GM12878 (cell line): ENCODE measurements around the gene CSF3R. TPM values are rescaled to one million over a fixed set of nuclear protein-coding genes. Genes with fewer than 3 reads are reported as not detected.

ENCODE experiments used
- ATAC-seq: fragments of 200-7000 bp; cut with Tn5 transposase; 3 replicates; pipeline ENCODE4 v1.9.1; 2020; ENCODE audit warnings: mild to moderate bottlenecking, moderate library complexity
- BruUV-seq: library from RNA; stranded (reverse); fragments of 400-500 nt; replicated peaks from 2 replicates; lab custom pipeline; 2021; lab: Mats Ljungman, UMichigan
- CTCF ChIA-PET: fragments of 300-600 bp; sonication (Branson Sonifier 250); formaldehyde crosslinking; extraction: SDS; loops from one replicate; lab custom pipeline; 2021; ENCODE audit warnings: inconsistent platforms; lab: Yijun Ruan, JAX
- POLR2A ChIA-PET: fragments of 350-600 bp; formaldehyde crosslinking; extraction: SDS; loops from one replicate; lab custom pipeline; 2021; ENCODE audit warnings: inconsistent platforms; lab: Charles Lee
- RAD21 ChIA-PET: fragments of 300-600 bp; sonication (Branson Sonifier 250); formaldehyde crosslinking; loops from one replicate; lab custom pipeline; 2023; ENCODE audit warnings: antibody characterized with exemption; ENCODE audit not compliant: unreplicated experiment; lab: Charles Lee
- SMC1A ChIA-PET: fragments of 300-600 bp; sonication (Branson Sonifier 250); formaldehyde crosslinking; loops from one replicate; lab custom pipeline; 2023; ENCODE audit not compliant: unreplicated experiment, uncharacterized antibody; lab: Charles Lee
- DNase-seq: peaks from one replicate; pipeline ENCODE4 v3.0.0-alpha.2; 2011; ENCODE audit warnings: low read depth, low spot score
- FAIRE-seq: peaks from 3 replicates; lab custom pipeline; 2011; peaks lifted over from hg19 to GRCh38; lab: Jason Lieb, UNC
- H2AFZ ChIP-seq: 2 replicates; pipeline ENCODE4 v1.6.0; 2011; ENCODE audit warnings: low read depth, low read length, control low read depth; ENCODE audit not compliant: control insufficient read depth
- H3K27ac ChIP-seq: 2 replicates; pipeline ENCODE4 v1.5.1; 2011; ENCODE audit warnings: control low read depth; ENCODE audit not compliant: control insufficient read depth, insufficient read depth
- H3K27me3 ChIP-seq, 2 experiments: replicated peaks in 1 of 2; 2 replicates each; pipeline versions ENCODE4 v1.6.0 to v1.6.1; 2011; ENCODE audit warnings: low read length in 1 of 2; ENCODE audit not compliant: control insufficient read depth in 2 of 2, insufficient read depth in 2 of 2
- H3K36me3 ChIP-seq, 2 experiments: 2 replicates each; pipeline ENCODE4 v1.5.1; 2011; ENCODE audit warnings: low read length in 1 of 2; ENCODE audit not compliant: control insufficient read depth in 2 of 2, insufficient read depth in 2 of 2
- H3K4me1 ChIP-seq: 2 replicates; pipeline ENCODE4 v1.6.1; 2011; ENCODE audit warnings: mild to moderate bottlenecking, low read length, moderate library complexity, mixed read lengths; ENCODE audit not compliant: control insufficient read depth, insufficient read depth
- H3K4me2 ChIP-seq: 2 replicates; pipeline ENCODE4 v1.6.0; 2011; ENCODE audit warnings: control low read depth; ENCODE audit not compliant: control insufficient read depth, insufficient read depth
- H3K4me3 ChIP-seq: fragments of 200-600 bp; sonication (generic); 2 replicates; pipeline ENCODE4 v1.5.1; 2016
- H3K79me2 ChIP-seq: 2 replicates; pipeline ENCODE4 v1.6.0; 2011; ENCODE audit warnings: low read length; ENCODE audit not compliant: control insufficient read depth, insufficient read depth
- H3K9ac ChIP-seq: 2 replicates; pipeline ENCODE4 v1.8.0; 2011; ENCODE audit warnings: low read length, control low read depth, mixed read lengths; ENCODE audit not compliant: control insufficient read depth, insufficient read depth
- H3K9me3 ChIP-seq: replicated peaks from 3 replicates; pipeline ENCODE4 v1.5.1; 2011; ENCODE audit warnings: mild to moderate bottlenecking, low read length; ENCODE audit not compliant: control insufficient read depth, insufficient read depth
- H4K20me1 ChIP-seq: 2 replicates; pipeline ENCODE4 v1.6.0; 2011; ENCODE audit not compliant: control insufficient read depth, insufficient read depth
- BACH1 ChIP-seq: fragments of 450-650 bp; IDR thresholded peaks from 2 replicates; pipeline ENCODE4 v1.6.1; 2017; ENCODE audit warnings: mild to moderate bottlenecking, borderline replicate concordance
- E4F1 ChIP-seq: fragments of 450-650 bp; IDR thresholded peaks from 2 replicates; pipeline ENCODE4 v1.6.1; 2018; ENCODE audit warnings: borderline replicate concordance, mild to moderate bottlenecking; ENCODE audit not compliant: partially characterized antibody
- FOXK2 ChIP-seq: fragments of 450-650 bp; IDR thresholded peaks from 2 replicates; pipeline ENCODE4 v1.6.1; 2017; ENCODE audit warnings: mild to moderate bottlenecking, moderate library complexity
- IKZF2 ChIP-seq, 2 experiments: fragments of 450-650 bp; IDR thresholded peaks; 2 replicates each; pipeline ENCODE4 v1.6.1; 2017; ENCODE audit warnings: mild to moderate bottlenecking in 2 of 2, moderate library complexity in 2 of 2
- IRF4 ChIP-seq: IDR thresholded peaks from 2 replicates; pipeline ENCODE4 v1.6.1; 2011; ENCODE audit warnings: low read depth, low read length
- NBN ChIP-seq: fragments of 450-650 bp; IDR thresholded peaks from 2 replicates; pipeline ENCODE4 v1.6.1; 2016
- POLR2A ChIP-seq: IDR thresholded peaks from 2 replicates; pipeline ENCODE4 v1.6.1; 2011; ENCODE audit warnings: low read depth, mild to moderate bottlenecking, low read length
- RAD21 ChIP-seq: IDR thresholded peaks from 2 replicates; pipeline ENCODE4 v1.6.1; 2011; ENCODE audit warnings: mild to moderate bottlenecking, low read depth, low read length, moderate library complexity; ENCODE audit not compliant: insufficient read depth
- SUZ12 ChIP-seq: fragments of 200-600 bp; sonication (generic); IDR thresholded peaks from one replicate; pipeline ENCODE4 v1.6.1; 2018; ENCODE audit warnings: antibody characterized with exemption, mild to moderate bottlenecking; ENCODE audit not compliant: unreplicated experiment
- YBX1 ChIP-seq: fragments of 450-650 bp; IDR thresholded peaks from 2 replicates; pipeline ENCODE4 v1.6.1; 2016; ENCODE audit warnings: antibody characterized with exemption
- YY1 ChIP-seq: IDR thresholded peaks from 2 replicates; pipeline ENCODE4 v1.6.1; 2011; ENCODE audit warnings: low read depth, mild to moderate bottlenecking, low read length
- WGBS: methylation state at CpG from one replicate; pipeline ENCODE4 v1.1.6; 2016; ENCODE audit warnings: low lambda C conversion rate; ENCODE audit not compliant: insufficient replicate concordance, insufficient coverage; ENCODE audit errors: missing lambda C conversion rate; 5-methylcytosine and 5-hydroxymethylcytosine counted together
- in situ Hi-C: fragments of 300-500 bp; cut with MboI; formaldehyde crosslinking; loops from 9 replicates; pipeline ENCODE4 v1.14.3; 2018; ENCODE audit warnings: mixed read lengths
- intact Hi-C: fragments of 100-400 bp; cut with micrococcal nuclease; formaldehyde crosslinking; loops from one replicate; pipeline ENCODE4 v1.14.2; 2022; ENCODE audit not compliant: unreplicated experiment
- polyA plus RNA-seq, 11 experiments: library from polyadenylated mRNA; depleted of rRNA in 4 of 11; unstranded in 6 of 11; stranded (reverse) in 5 of 11; fragments of >200 nt; fragmentation: Nextera tagmentation in 4 of 11; fragmentation: Illumina TruSeq in 1 of 11; extraction: Ambion mirVana in 4 of 11; extraction: Trizol in 1 of 11; gene quantifications; 1 replicate in 1 of 11; 2 replicates in 10 of 11; pipeline versions ENCODE4 v1.2.1 to v1.2.3, GENCODE V29; 2011 to 2016; ENCODE audit warnings: inconsistent platforms in 2 of 11, missing spikeins in 2 of 11, low read depth in 1 of 11
- total RNA-seq, 4 experiments: library from RNA; depleted of rRNA in 3 of 4; stranded (reverse); fragments of >200 nt in 3 of 4; fragmentation: Illumina TruSeq in 1 of 4; extraction: Trizol in 1 of 4; gene quantifications; 2 replicates each; pipeline versions ENCODE4 v1.2.1 to v1.2.3, GENCODE V29; 2013 to 2021

Gene CSF3R
- total and polyA plus RNA-seq, 10 of the 15 experiments (the other 5 are each of a cell fraction or from before 2014, with no cell fraction given) = 0.13 TPM; not detected in 9

- RAD21 ChIA-PET = no interaction called here
- TF ChIP-seq E4F1 (no peak), IKZF2 (IDR thresholded peaks at IDR 0.05) (no peak), POLR2A (no peak), SUZ12 (no peak), IRF4 (no peak)
Observed at GRCh38 chr1:36433102-36433501, 49.6 kb downstream of the CSF3R start.

GRCh38 chr1:36432616-36433015 is 50.1 kb downstream of the CSF3R start:
- POLR2A ChIA-PET = no interaction called here
- H4K20me1 ChIP-seq = no peaks in the 10 kb centered on the region
- no peak for TF ChIP-seq SUZ12
- no peak for TF ChIP-seq YBX1
- no peak for TF ChIP-seq BACH1
- TF ChIP-seq NBN = no peak
- no peak for TF ChIP-seq FOXK2
- no peak for TF ChIP-seq RAD21
- TF ChIP-seq YY1 = no peak

More at GRCh38 chr1:36433102-36433501, 49.6 kb downstream of the CSF3R start:
- BruUV-seq = no TSS peak
- 6% methylated on average over 1 of the region's 1 CpG for WGBS
- in situ Hi-C loops = no loop called here
- ATAC-seq = no peak
- Histone ChIP-seq H3K4me1 (no peaks in the 10 kb centered on the region), H3K79me2 (no peaks in the 10 kb centered on the region), H4K20me1 (no peaks in the 10 kb centered on the region), H3K9me3 (no peaks in the 10 kb centered on the region), H3K27me3 (no peaks in the 10 kb centered on the region), H3K36me3 (no peaks in the 10 kb centered on the region), H3K9ac (no peak overlapping the region), H3K4me3 (no peak overlapping the region), H3K4me2 (no peak overlapping the region), H3K27ac (no peak overlapping the region), H2AFZ (no peak overlapping the region)
- CTCF ChIA-PET = no interaction called here
- intact Hi-C loops = no loop called here
- FAIRE-seq = no peak
- no peak for DNase-seq
- POLR2A ChIA-PET = no interaction called here
- SMC1A ChIA-PET = no interaction called here

More at GRCh38 chr1:36432616-36433015, 50.1 kb downstream of the CSF3R start:
- ChIA-PET SMC1A (no interaction called here), CTCF (no interaction called here), RAD21 (no interaction called here)
- Histone ChIP-seq H3K36me3 (no peaks in the 10 kb centered on the region), H3K27ac (no peak overlapping the region), H3K27me3 (no peaks in the 10 kb centered on the region), H3K4me3 (no peak overlapping the region), H3K9ac (no peak overlapping the region), H3K79me2 (no peaks in the 10 kb centered on the region), H3K4me2 (no peak overlapping the region), H3K9me3 (no peaks in the 10 kb centered on the region), H2AFZ (no peak overlapping the region), H3K4me1 (no peaks in the 10 kb centered on the region)
- DNase-seq = no peak
- 81% methylated on average over 4 of the region's 4 CpGs for WGBS
- BruUV-seq = no TSS peak
- in situ Hi-C loops = no loop called here
- no peak for ATAC-seq
- FAIRE-seq = no peak
- intact Hi-C loops = no loop called here
